ENCODE measurements around the gene SLC44A1. TPM values are rescaled to one million over a fixed set of nuclear protein-coding genes. Genes with fewer than 3 reads are reported as not detected.
A peak's percentile ranks its signal among the peaks of the same experiment; 100 is the strongest.

The SLC44A1 gene
- polyA plus RNA-seq, 2 of the 4 experiments (the other 2 are of a cell fraction) = 19.6 to 27.2 TPM

DNA sequence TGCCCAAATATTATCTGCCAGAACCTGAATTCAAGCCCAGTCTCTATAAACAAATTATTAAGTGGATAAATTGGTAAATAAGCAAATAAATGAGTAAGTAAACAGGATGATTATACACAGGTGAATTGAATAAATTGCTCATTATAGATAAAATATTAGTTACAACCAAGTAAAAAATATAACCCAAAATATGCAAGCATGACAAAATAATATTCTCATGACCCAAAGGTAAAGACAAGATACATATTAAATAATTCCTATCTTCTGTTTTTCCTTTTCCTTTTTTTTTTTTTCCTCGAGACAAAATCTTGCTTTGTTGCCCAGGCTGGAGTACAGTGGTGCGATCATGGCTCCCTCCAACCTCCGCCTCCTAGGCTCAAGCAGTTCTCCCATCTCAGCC lies 182.2 kb downstream of the SLC44A1 start:
- ChIA-PET CTCF (interaction anchor here (2.6 kb wide), 1 partner anchor 11 kb away, joined by 15 read pairs; no protein-coding TSS in a partner anchor), POLR2A (no interaction called here)
- no peak for FAIRE-seq
- WGBS (ENCODE audit: missing lambda C conversion rate) = 82% methylated on average over 3 of the region's 3 CpGs
- no peak for ATAC-seq
- no peak overlapping the region for H3K27ac ChIP-seq
- no peak for DNase-seq (ENCODE audit: low read depth in 1 of 2, low spot score in 1 of 2)
- H3K4me3 ChIP-seq = no peak overlapping the region
- no peaks in the 10 kb centered on the region for H3K4me1 ChIP-seq
- no peak overlapping the region for H3K4me2 ChIP-seq
- no peaks in the 10 kb centered on the region for H3K9me3 ChIP-seq
- TF ChIP-seq EHMT2 (IDR thresholded peaks at IDR 0.05; ENCODE audit: low read depth) (no peak), MAFK (IDR thresholded peaks at IDR 0.05; ENCODE audit: partially characterized antibody) (peak; percentile 70)

DNA sequence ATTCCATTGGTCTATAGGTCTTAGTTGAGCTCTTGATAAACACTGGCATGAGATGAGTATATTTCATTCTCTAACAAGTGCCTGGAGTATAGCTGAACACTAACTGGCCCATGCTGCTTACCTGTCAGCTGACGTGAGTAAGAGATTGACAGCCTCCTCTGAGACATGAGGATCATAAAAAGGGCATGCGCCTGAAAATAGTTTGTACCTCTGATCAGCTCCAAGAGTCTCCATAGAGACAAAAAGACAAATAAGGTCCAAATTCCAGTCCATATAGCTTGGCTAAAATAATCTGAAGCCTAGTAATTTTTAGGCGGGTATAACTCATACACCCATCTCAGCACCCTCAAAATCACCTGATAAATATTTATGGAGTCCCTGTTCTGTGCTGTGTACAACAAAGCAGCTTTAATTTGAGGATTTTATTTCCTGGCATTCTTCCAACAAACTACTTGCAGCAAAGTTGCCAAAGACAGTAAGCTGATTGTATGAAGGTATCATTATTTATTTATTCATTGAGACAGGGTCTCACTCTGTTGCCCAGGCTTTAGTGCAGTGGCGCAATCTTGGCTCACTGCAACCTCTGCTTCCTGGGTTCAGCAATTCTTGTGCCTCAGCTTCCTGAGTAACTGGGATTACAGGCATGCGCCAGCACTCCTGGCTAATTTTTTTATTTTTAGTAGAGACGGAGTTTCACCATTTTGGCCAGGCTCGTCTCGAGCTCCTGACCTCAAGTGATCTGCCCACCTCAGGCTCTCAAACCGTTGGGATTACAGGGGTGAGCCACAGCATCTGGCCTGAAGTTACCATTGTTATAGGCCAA lies 187.2 kb downstream of the SLC44A1 start:
- DNase-seq (ENCODE audit: low read depth in 1 of 2, low spot score in 1 of 2) (no peak), FAIRE-seq (no peak), ATAC-seq (no peak)
- WGBS (ENCODE audit: missing lambda C conversion rate) = 81% methylated on average over 9 of the region's 9 CpGs
- H3K9me3 ChIP-seq = no peaks in the 10 kb centered on the region
- H3K4me1 ChIP-seq = no peaks in the 10 kb centered on the region
- H3K27ac ChIP-seq = no peak overlapping the region
- H3K4me2 ChIP-seq = no peak overlapping the region
- ChIA-PET POLR2A (no interaction called here), CTCF (interaction anchor here (0.7 to 1.9 kb wide), 5 partner anchors 13 to 686 kb away, joined by 3 to 10 read pairs (median 3); no protein-coding TSS in a partner anchor)
- TF ChIP-seq JUN (IDR thresholded peaks at IDR 0.05) (no peak), NR3C1 (IDR thresholded peaks at IDR 0.05) (no peak), FOXS1 (CRISPR knock-in tag; IDR thresholded peaks at IDR 0.05) (no peak), ZSCAN20 (CRISPR knock-in tag; IDR thresholded peaks at IDR 0.05) (no peak), RARB (CRISPR knock-in tag; IDR thresholded peaks at IDR 0.05) (no peak), CBX8 (IDR thresholded peaks at IDR 0.05) (no peak), HOXB5 (CRISPR knock-in tag; IDR thresholded peaks at IDR 0.05) (no peak)
- no peak overlapping the region for H3K4me3 ChIP-seq

GRCh38 chr9:105432247-105432842 lies 187.9 kb downstream of the SLC44A1 start:
- no peak for DNase-seq (ENCODE audit: low read depth in 1 of 2, low spot score in 1 of 2)
- ChIA-PET CTCF (interaction anchor here (0.7 to 1.2 kb wide), 3 partner anchors 14 to 686 kb away, joined by 3 read pairs; no protein-coding TSS in a partner anchor), POLR2A (interaction anchor here (0.5 kb wide), 1 partner anchor 15 kb away, joined by 5 read pairs; no protein-coding TSS in a partner anchor)
- ATAC-seq = no peak
- no peak overlapping the region for H3K4me3 ChIP-seq
- no peak overlapping the region for H3K27ac ChIP-seq
- WGBS (ENCODE audit: missing lambda C conversion rate) = 91% methylated on average over 2 of the region's 2 CpGs
- no peak overlapping the region for H3K4me2 ChIP-seq
- H3K9me3 ChIP-seq = no peaks in the 10 kb centered on the region
- no peak for FAIRE-seq
- no peaks in the 10 kb centered on the region for H3K4me1 ChIP-seq
- TF ChIP-seq CBX8 (IDR thresholded peaks at IDR 0.05) (no peak), RCOR1 (IDR thresholded peaks at IDR 0.05; ENCODE audit: low read depth, low read length) (no peak), RARB (CRISPR knock-in tag; IDR thresholded peaks at IDR 0.05) (no peak), EP300 (IDR thresholded peaks at IDR 0.05) (no peak), EHMT2 (IDR thresholded peaks at IDR 0.05; ENCODE audit: low read depth) (no peak), POLR2AphosphoS2 (conservative IDR thresholded peaks at IDR 0.05; ENCODE audit: low read length) (no peak), EHF (CRISPR knock-in tag; IDR thresholded peaks at IDR 0.05) (no peak)

DNA sequence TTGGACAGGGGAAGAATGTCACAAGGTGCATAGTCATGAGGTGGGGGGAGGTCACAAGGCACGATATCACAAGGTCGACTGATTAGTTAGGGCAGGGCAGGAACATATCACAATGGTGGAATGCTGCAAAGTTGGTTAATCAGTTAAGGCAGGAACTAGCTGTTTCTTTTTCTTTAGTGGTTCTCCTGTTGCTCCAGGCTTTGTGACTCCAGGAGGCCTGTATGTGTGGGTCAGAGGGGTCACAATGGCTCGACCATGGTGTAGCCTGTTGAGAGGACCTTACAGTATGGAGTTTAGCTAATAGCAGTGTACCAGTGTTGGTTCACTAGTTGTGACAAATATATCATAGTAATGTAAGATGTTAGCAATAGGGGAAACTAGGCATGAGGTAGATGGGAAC lies 191.0 kb downstream of the SLC44A1 start:
- no peak for ATAC-seq
- ChIA-PET CTCF (interaction anchor here (1.6 kb wide), 1 partner anchor 20 kb away, joined by 12 read pairs; no protein-coding TSS in a partner anchor), POLR2A (no interaction called here)
- WGBS (ENCODE audit: missing lambda C conversion rate) = 66% methylated on average over 3 of the region's 3 CpGs
- Histone ChIP-seq H3K9me3 (no peaks in the 10 kb centered on the region), H3K4me3 (no peak overlapping the region), H3K4me2 (no peak overlapping the region), H3K27ac (no peak overlapping the region), H3K4me1 (no peaks in the 10 kb centered on the region)
- FAIRE-seq = no peak
- TF ChIP-seq HEYL (CRISPR knock-in tag; IDR thresholded peaks at IDR 0.05) (no peak), NPAS2 (CRISPR knock-in tag; IDR thresholded peaks at IDR 0.05; ENCODE audit: borderline replicate concordance) (no peak), RNF2 (IDR thresholded peaks at IDR 0.05; ENCODE audit: borderline replicate concordance, low read depth) (no peak), HMGXB4 (CRISPR knock-in tag; IDR thresholded peaks at IDR 0.05; ENCODE audit: borderline replicate concordance) (no peak), SREBF2 (IDR thresholded peaks at IDR 0.05) (no peak), ZNF302 (CRISPR knock-in tag; IDR thresholded peaks at IDR 0.05) (no peak), RFX5 (IDR thresholded peaks at IDR 0.05) (no peak)
- TF ChIP-seq, protein P1, sequence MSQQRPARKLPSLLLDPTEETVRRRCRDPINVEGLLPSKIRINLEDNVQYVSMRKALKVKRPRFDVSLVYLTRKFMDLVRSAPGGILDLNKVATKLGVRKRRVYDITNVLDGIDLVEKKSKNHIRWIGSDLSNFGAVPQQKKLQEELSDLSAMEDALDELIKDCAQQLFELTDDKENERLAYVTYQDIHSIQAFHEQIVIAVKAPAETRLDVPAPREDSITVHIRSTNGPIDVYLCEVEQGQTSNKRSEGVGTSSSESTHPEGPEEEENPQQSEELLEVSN (IDR thresholded peaks at IDR 0.05; ENCODE audit: borderline replicate concordance, low read depth) = no peak
- TF ChIP-seq, protein P2, sequence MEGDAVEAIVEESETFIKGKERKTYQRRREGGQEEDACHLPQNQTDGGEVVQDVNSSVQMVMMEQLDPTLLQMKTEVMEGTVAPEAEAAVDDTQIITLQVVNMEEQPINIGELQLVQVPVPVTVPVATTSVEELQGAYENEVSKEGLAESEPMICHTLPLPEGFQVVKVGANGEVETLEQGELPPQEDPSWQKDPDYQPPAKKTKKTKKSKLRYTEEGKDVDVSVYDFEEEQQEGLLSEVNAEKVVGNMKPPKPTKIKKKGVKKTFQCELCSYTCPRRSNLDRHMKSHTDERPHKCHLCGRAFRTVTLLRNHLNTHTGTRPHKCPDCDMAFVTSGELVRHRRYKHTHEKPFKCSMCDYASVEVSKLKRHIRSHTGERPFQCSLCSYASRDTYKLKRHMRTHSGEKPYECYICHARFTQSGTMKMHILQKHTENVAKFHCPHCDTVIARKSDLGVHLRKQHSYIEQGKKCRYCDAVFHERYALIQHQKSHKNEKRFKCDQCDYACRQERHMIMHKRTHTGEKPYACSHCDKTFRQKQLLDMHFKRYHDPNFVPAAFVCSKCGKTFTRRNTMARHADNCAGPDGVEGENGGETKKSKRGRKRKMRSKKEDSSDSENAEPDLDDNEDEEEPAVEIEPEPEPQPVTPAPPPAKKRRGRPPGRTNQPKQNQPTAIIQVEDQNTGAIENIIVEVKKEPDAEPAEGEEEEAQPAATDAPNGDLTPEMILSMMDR (IDR thresholded peaks at IDR 0.05) = no peak
- no peak for DNase-seq (ENCODE audit: low read depth in 1 of 2, low spot score in 1 of 2)
